ENCODE measurements around the gene ADAM8. TPM values are rescaled to one million over a fixed set of nuclear protein-coding genes. Genes with fewer than 3 reads are reported as not detected.

Gene ADAM8
- total and polyA plus RNA-seq, 12 donors: 0.61 to 7.7 (median 3.8) TPM

DNA sequence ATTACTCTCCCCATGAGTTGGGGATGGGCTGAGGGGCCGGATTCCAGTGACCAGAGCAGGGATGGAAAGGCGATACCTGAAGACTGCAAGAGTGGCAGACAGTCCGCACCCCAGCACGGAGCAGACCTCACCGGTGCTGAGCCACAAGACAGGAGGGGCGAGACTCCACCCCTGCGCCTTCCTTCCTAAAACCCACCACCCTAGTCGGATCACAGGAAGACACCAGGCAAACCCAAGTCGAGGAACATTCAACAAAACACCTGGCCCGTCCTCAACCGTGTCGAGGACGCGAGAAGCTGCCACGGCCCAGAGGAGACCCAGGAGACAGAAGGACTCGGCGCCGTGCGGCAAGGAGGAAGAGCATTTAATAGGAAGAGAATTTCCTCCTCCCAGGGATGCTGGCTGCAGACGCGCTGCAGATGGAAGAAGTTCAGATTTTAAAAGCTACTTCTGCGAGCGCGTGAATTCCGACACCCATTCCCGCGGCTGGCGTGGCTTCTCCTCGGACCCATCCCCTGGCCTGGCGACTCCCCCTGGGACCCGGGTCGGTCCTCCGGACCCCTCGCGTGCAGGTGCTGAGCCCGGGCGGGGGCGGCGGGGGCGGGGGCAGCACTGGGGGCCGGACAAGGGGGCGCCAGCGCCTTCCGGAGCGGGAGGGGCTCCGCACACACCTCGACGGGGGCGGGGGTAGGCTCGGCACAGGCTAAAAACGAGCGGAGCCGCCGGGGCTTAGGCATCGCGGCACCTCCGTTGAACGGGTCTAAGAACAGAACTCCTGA is 47.2 kb downstream of the ADAM8 start:
- Histone ChIP-seq H3K9me3 (replicated peaks in 1 of 3) (no peaks in the 10 kb centered on the region), H3K36me3 (replicated peaks in 1 of 2) (no peaks in the 10 kb centered on the region), H3K27ac (no peak overlapping the region), H3K4me1 (replicated peaks in 1 of 2) (no peaks in the 10 kb centered on the region), H3K4me3 (no peak overlapping the region), H3K27me3 (peaks cover 59% of the 10 kb centered on the region)
- intact Hi-C loops (cut with DNase I): loop anchor here in 1 of 2 donors (10.0 kb wide), 1 partner anchor 75 kb away; no protein-coding TSS in a partner anchor
- 10 to 49% (median 15%) methylated on average over 3 to 58 of the region's 58 CpGs for WGBS, 4 donors
- DNase-seq: no peak
- TF ChIP-seq, protein P1, sequence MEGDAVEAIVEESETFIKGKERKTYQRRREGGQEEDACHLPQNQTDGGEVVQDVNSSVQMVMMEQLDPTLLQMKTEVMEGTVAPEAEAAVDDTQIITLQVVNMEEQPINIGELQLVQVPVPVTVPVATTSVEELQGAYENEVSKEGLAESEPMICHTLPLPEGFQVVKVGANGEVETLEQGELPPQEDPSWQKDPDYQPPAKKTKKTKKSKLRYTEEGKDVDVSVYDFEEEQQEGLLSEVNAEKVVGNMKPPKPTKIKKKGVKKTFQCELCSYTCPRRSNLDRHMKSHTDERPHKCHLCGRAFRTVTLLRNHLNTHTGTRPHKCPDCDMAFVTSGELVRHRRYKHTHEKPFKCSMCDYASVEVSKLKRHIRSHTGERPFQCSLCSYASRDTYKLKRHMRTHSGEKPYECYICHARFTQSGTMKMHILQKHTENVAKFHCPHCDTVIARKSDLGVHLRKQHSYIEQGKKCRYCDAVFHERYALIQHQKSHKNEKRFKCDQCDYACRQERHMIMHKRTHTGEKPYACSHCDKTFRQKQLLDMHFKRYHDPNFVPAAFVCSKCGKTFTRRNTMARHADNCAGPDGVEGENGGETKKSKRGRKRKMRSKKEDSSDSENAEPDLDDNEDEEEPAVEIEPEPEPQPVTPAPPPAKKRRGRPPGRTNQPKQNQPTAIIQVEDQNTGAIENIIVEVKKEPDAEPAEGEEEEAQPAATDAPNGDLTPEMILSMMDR (IDR thresholded peaks at IDR 0.05): no peak
- no peak for TF ChIP-seq POLR2A (IDR thresholded peaks at IDR 0.05)

DNA sequence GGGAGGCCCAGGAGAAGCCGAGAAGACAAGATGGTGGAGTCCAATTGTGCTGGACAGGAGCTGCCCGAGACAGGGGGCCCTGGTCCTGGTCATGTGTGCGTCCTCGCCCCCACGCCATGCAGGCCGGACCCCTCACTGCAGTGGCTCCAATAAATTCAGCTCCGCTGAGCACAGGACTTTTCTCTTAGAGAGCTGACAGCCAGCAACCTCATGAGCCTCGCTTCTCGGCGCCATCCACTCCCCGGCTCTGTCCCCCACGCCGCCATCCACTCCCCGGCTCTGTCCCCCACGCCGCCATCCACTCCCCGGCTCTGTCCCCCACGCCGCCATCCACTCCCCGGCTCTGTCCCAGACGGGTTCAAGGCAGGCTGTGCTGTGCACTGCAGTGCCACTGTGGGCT is 49.4 kb downstream of the ADAM8 start:
- Histone ChIP-seq H3K4me3 (no peak overlapping the region), H3K27ac (no peak overlapping the region), H3K9me3 (replicated peaks in 1 of 3) (no peaks in the 10 kb centered on the region), H3K27me3 (peaks cover 44% of the 10 kb centered on the region), H3K36me3 (replicated peaks in 1 of 2) (no peaks in the 10 kb centered on the region), H3K4me1 (replicated peaks in 1 of 2) (no peaks in the 10 kb centered on the region)
- 85 to 90% (median 87%) methylated on average over 21 of the region's 21 CpGs for WGBS, 4 donors
- DNase-seq: no peak
- intact Hi-C loops (cut with DNase I): no loop called here
- TF ChIP-seq, protein P1 (IDR thresholded peaks at IDR 0.05): no peak
- TF ChIP-seq POLR2A (IDR thresholded peaks at IDR 0.05): no peak

DNA sequence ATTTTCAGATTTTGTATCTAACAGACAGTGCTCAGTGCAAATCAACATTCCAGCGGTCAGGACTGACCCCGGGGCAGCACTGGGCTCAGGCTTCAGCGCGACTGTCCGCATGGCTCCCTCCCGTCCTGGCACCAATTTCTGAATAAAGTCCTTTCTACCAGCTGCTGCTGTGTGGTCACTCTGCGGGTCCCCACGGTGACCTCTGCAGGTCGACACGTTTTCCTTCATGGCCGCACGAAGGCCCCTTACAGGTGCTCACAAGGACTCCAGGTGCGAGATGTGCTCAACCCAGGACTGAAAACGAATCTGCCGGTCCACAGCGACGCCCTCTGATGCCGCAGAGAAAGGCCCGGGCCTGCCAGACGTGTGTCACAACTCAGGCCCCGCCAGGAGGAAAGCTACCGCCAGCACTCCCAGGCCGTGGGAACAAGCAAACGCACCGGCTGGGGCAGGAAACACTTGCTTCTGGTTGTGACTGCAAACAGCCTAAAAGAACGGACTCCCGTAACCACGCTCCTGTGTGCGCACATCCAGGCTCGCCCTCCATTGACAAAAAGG is 50.3 kb downstream of the ADAM8 start:
- Histone ChIP-seq H3K27me3 (peaks cover 35% of the 10 kb centered on the region), H3K4me3 (no peak overlapping the region), H3K36me3 (replicated peaks in 1 of 2) (no peaks in the 10 kb centered on the region), H3K27ac (no peak overlapping the region), H3K4me1 (replicated peaks in 1 of 2) (no peaks in the 10 kb centered on the region), H3K9me3 (replicated peaks in 1 of 3) (no peaks in the 10 kb centered on the region)
- WGBS, 4 donors: 64 to 75% (median 68%) methylated on average over 14 to 30 of the region's 30 CpGs
- intact Hi-C loops (cut with DNase I): no loop called here
- no peak for DNase-seq
- TF ChIP-seq, protein P1 (IDR thresholded peaks at IDR 0.05): no peak
- no peak for TF ChIP-seq POLR2A (IDR thresholded peaks at IDR 0.05)

DNA sequence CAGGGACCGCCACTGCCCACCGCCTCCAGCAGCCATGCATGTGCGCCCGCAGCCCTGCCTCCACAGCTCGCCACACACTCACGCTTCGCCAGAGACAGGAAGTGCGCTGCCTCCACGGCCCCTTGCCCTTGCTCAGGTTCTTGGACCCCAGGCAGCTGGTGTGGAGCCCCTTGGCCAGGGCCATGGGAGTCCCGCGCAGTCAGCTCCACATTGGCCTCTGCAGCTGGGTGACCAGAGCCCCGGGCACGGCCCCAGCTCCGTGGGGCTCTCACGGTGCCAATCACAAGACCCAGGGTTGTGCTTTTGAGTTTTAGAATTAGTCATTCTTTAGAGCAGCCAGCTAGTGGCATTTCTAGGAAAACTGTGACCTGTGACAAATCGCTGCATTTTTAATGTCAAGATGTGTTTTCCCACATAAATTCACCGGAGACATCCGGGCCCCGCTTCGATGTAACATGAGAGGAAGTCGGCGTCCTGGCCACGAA is 50.9 kb downstream of the ADAM8 start:
- DNase-seq: no peak
- no peak overlapping the region for H3K27ac ChIP-seq
- H3K36me3 ChIP-seq (replicated peaks in 1 of 2): no peaks in the 10 kb centered on the region
- WGBS, 4 donors: 73 to 77% (median 74%) methylated on average over 20 to 23 of the region's 23 CpGs
- H3K4me1 ChIP-seq (replicated peaks in 1 of 2): no peaks in the 10 kb centered on the region
- H3K27me3 ChIP-seq: peaks cover 34% of the 10 kb centered on the region
- no peak overlapping the region for H3K4me3 ChIP-seq
- intact Hi-C loops (cut with DNase I): no loop called here
- H3K9me3 ChIP-seq (replicated peaks in 1 of 3): no peaks in the 10 kb centered on the region
- TF ChIP-seq, protein P1 (IDR thresholded peaks at IDR 0.05): no peak
- TF ChIP-seq POLR2A (IDR thresholded peaks at IDR 0.05): no peak
